ENCODE results near the gene KCNIP2.

Gene KCNIP2

GRCh38 chr10:101816376-101816775 lies 27.2 kb downstream of the KCNIP2 start:
- TF ChIP-seq, protein P1, sequence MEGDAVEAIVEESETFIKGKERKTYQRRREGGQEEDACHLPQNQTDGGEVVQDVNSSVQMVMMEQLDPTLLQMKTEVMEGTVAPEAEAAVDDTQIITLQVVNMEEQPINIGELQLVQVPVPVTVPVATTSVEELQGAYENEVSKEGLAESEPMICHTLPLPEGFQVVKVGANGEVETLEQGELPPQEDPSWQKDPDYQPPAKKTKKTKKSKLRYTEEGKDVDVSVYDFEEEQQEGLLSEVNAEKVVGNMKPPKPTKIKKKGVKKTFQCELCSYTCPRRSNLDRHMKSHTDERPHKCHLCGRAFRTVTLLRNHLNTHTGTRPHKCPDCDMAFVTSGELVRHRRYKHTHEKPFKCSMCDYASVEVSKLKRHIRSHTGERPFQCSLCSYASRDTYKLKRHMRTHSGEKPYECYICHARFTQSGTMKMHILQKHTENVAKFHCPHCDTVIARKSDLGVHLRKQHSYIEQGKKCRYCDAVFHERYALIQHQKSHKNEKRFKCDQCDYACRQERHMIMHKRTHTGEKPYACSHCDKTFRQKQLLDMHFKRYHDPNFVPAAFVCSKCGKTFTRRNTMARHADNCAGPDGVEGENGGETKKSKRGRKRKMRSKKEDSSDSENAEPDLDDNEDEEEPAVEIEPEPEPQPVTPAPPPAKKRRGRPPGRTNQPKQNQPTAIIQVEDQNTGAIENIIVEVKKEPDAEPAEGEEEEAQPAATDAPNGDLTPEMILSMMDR (conservative IDR thresholded peaks at IDR 0.05; ENCODE audit: low read depth, low read length), result no peak
- H3K9ac ChIP-seq, result peak overlapping the region; percentile 91
- peaks cover 9% of the 10 kb centered on the region; the same call in 1 of the 2 replicates for H3K36me3 ChIP-seq (ENCODE audit: insufficient read depth)
- H3K27ac ChIP-seq, result peak overlapping the region; percentile 80
- H3K4me2 ChIP-seq, result peak overlapping the region; percentile 91
- no peaks in the 10 kb centered on the region for H3K27me3 ChIP-seq (ENCODE audit: insufficient read depth, low read depth)
- no peak overlapping the region for H3K4me3 ChIP-seq (IDR thresholded peaks at IDR 0.05; ENCODE audit: insufficient read depth, low read depth, low read length)
- peaks cover 73% of the 10 kb centered on the region for H3K79me2 ChIP-seq (ENCODE audit: insufficient read depth, low read depth)
- no peak overlapping the region for H2AFZ ChIP-seq (ENCODE audit: low read depth)
- H3K4me1 ChIP-seq (ENCODE audit: low read depth, poor library complexity, severe bottlenecking), result peaks cover 48% of the 10 kb centered on the region
- peaks cover 53% of the 10 kb centered on the region for H4K20me1 ChIP-seq (ENCODE audit: insufficient read depth)

- peak overlapping the region; percentile 80 for H3K27ac ChIP-seq
- H3K4me2 ChIP-seq, result peak overlapping the region; percentile 91
Measured at GRCh38 chr10:101814466-101815071, 29.0 kb downstream of the KCNIP2 start.

DNA sequence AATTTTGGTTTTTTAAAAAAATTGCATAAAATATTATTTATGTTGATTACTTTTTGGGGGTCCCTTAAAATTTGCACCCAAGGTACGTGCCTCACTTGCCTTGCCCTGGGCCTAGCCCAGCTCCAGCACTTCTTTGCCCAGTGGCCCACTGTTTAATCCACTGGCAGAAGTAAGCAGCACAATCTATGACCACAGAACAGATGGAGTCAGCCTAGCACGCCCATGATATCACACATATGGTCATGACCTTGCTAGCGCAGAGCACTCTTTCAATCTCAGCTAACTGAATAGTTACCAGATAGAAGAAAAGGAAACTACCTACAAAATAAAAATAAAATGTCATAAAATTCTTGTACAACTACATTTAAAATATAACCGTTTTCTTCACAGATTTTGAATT lies 31.0 kb downstream of the KCNIP2 start:
- Histone ChIP-seq H3K27me3 (ENCODE audit: insufficient read depth, low read depth) (no peaks in the 10 kb centered on the region), H3K4me1 (ENCODE audit: low read depth, poor library complexity, severe bottlenecking) (peaks cover 43% of the 10 kb centered on the region), H3K4me2 (peak overlapping the region; percentile 10; the same call in 1 of the 2 replicates), H3K27ac (no peak overlapping the region), H3K36me3 (ENCODE audit: insufficient read depth) (peaks cover 25% of the 10 kb centered on the region; the same call in 1 of the 2 replicates), H3K79me2 (ENCODE audit: insufficient read depth, low read depth) (peaks cover 100% of the 10 kb centered on the region), H3K4me3 (IDR thresholded peaks at IDR 0.05; ENCODE audit: insufficient read depth, low read depth, low read length) (no peak overlapping the region), H2AFZ (ENCODE audit: low read depth) (no peak overlapping the region), H3K9ac (no peak overlapping the region), H4K20me1 (ENCODE audit: insufficient read depth) (peaks cover 53% of the 10 kb centered on the region)
- TF ChIP-seq, protein P1 (conservative IDR thresholded peaks at IDR 0.05; ENCODE audit: low read depth, low read length), result no peak

More at GRCh38 chr10:101814466-101815071, 29.0 kb downstream of the KCNIP2 start:
- peaks cover 19% of the 10 kb centered on the region; the same call in 1 of the 2 replicates for H3K36me3 ChIP-seq (ENCODE audit: insufficient read depth)
- no peak overlapping the region for H2AFZ ChIP-seq (ENCODE audit: low read depth)
- H3K79me2 ChIP-seq (ENCODE audit: insufficient read depth, low read depth), result peaks cover 88% of the 10 kb centered on the region
- peak overlapping the region; percentile 91; the same call in 1 of the 2 replicates for H3K9ac ChIP-seq
- H3K27me3 ChIP-seq (ENCODE audit: insufficient read depth, low read depth), result no peaks in the 10 kb centered on the region
- peaks cover 53% of the 10 kb centered on the region for H4K20me1 ChIP-seq (ENCODE audit: insufficient read depth)
- no peak overlapping the region for H3K4me3 ChIP-seq (IDR thresholded peaks at IDR 0.05; ENCODE audit: insufficient read depth, low read depth, low read length)
- TF ChIP-seq, protein P1 (conservative IDR thresholded peaks at IDR 0.05; ENCODE audit: low read depth, low read length), result no peak
- peaks cover 49% of the 10 kb centered on the region for H3K4me1 ChIP-seq (ENCODE audit: low read depth, poor library complexity, severe bottlenecking)

GRCh38 chr10:101807158-101807557 lies 36.4 kb downstream of the KCNIP2 start:
- Histone ChIP-seq H3K4me2 (no peak overlapping the region), H3K27ac (no peak overlapping the region), H3K79me2 (ENCODE audit: insufficient read depth, low read depth) (peaks cover 79% of the 10 kb centered on the region), H3K4me1 (ENCODE audit: low read depth, poor library complexity, severe bottlenecking) (peaks cover 13% of the 10 kb centered on the region), H2AFZ (ENCODE audit: low read depth) (no peak overlapping the region), H3K36me3 (ENCODE audit: insufficient read depth) (peaks cover 29% of the 10 kb centered on the region; the same call in 1 of the 2 replicates), H3K4me3 (IDR thresholded peaks at IDR 0.05; ENCODE audit: insufficient read depth, low read depth, low read length) (no peak overlapping the region), H3K27me3 (ENCODE audit: insufficient read depth, low read depth) (no peaks in the 10 kb centered on the region), H3K9ac (no peak overlapping the region), H4K20me1 (ENCODE audit: insufficient read depth) (peaks cover 8% of the 10 kb centered on the region; the same call in 1 of the 2 replicates)
- TF ChIP-seq, protein P1 (conservative IDR thresholded peaks at IDR 0.05; ENCODE audit: low read depth, low read length), result no peak
